Ecto neural progenitor cell (in vitro differentiated cells): ENCODE measurements around the gene EPHA2.
A peak's percentile ranks its signal among the peaks of the same experiment; 100 is the strongest.
"Not testable (repeated sequence)": the region's sequence is repeated elsewhere in the genome, so short reads cannot be mapped to it uniquely, and the experiment has no call there.

ENCODE experiments used
- DNase-seq: peaks from one replicate; pipeline ENCODE4 v3.0.0-alpha.2; 2018; ENCODE audit warnings: low spot score

EPHA2 gene

GRCh38 chr1:16155537-16156410 lies at the start of gene EPHA2:
TSS of gene EPHA2 (minus strand) at chr1:16156069. CDS start at chr1:16155932, 137 bp downstream.
- peak; percentile 96 for DNase-seq

DNA sequence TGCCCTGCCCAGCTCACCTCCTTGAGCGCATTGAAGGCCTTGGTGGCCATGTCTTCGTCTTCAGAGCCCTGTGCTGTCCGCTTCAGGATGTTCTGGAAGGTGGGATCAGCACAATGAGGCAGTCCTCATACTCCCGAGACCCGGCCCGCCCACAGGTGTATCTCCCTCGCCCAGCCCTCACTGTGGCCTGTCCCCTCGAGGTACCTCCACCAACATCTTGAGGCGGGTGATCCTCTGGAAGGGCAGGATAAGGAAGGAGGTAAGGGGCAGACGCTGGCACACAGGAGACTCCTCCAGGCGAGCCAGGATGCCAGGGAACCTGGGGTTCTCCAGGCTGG lies 49.4 kb upstream of the EPHA2 start:
- no peak for DNase-seq

- peak; percentile 74 for DNase-seq
These were observed 48.9 kb upstream of the EPHA2 start for GRCh38 chr1:16204634-16205333.

DNA sequence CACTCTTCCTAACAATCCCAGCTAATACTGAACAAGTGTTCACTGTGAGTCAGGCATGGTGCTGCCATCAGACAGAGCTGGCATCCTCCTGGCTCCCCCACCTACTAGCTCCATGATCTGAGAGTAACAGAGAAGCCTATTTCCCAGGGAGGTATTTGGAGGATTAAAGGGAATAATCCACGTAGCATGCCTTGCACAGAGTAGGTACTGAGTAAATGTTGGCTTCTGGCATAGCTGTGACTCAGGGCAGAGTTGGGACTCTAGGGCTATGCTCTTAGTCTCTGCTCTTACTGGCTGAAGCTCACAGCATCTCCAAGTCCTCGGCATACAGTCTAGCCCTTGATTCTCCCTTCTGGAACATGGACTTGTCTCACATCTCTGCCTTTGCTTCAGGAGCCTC lies 48.3 kb upstream of the EPHA2 start:
- no peak for DNase-seq

DNA sequence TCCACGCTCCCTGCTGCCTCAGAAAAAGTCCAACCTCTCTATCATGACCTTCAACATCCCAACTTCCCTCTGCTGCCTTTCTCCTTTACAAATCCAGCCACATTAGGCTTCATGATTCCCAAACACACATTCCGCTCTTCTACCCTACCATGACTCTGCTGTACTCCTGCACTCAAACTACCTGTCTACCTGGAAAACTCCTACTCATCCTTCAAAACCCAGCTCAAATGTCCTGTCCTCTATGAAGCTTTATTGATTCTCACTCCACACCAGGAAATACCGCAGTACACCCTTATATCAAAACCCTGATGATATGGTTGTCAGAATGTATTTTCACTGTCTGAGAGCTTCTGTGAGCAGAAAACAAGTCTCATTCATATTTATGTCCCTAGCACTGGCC lies 47.7 kb upstream of the EPHA2 start:
- no peak for DNase-seq

GRCh38 chr1:16202281-16203210 lies 46.7 kb upstream of the EPHA2 start:
- no peak for DNase-seq

DNA sequence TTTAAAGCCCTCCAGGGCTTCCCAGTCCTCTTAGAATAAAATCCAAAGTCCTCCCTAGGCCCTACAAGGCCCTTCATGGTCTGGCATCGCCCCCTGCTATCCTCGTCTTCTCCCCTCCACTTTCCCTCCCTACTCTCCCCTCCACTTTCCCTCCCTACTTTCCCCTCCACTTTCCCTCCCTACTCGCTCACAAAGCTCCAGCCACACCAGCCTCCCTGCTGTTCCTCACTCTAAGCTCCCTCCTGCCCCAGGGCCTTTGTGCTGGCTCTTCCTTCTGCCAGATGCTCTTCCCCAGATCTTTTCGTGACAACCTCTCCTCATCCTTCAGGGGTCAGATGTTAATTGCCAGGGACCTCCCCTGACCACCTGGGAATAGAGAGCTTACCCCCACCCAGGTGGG lies 43.8 kb upstream of the EPHA2 start:
- DNase-seq: no peak

- no peak for DNase-seq
These were observed 43.3 kb upstream of the EPHA2 start for GRCh38 chr1:16199157-16199501.

DNA sequence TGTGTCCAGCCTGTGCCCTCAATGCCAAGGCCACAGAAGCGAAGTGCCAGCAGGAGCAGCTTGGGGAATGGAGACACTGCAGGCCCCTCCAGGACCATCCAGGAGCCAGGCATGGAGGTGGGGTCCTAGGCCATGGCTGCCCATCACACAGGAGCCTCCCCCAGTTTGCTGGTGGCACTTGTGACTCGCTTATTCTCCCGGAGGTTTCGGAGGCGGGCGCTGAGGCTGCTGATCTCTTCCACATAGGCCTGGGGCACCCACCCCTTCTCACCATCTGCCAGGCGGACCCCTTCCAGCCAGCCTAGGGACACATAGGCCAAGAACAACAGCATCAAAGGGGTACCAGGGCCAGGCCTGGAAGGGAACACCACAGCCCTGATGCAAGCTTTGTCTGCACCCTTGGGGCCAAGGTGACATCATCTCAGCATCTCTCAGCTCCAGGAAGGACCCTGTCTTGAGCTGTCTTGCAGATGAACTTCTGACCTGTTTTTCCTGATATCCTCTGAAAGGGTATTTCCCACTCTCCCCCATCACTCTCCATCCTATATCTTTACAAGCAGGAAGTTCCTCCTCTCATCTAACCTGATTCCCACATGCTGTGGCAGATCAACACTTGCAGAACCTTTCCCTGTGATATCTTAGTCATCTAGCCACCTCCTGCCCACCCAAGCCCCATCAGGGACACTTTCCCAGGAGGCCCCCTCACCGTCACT lies 42.7 kb upstream of the EPHA2 start:
- no peak for DNase-seq

- no peak for DNase-seq
These were observed 41.0 kb upstream of the EPHA2 start for GRCh38 chr1:16196874-16197273.

DNA sequence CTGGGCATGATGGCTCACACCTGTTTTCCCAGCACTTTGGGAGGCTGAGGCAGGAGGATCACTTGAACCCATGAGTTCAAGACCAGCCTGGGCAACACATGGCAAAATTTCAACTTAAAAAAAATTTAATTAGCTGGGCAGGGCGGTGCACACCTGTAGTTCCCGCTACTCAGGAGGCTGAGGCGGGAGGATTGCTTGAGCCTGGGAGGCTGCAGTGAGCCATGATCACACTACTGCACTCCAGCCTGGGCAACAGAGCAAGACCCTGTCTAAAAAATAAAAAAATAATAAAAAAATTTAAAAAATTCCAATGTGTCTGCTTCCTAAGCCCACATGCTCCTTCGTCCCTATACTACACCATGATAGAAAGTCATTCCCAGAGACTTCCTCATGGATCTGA lies 40.3 kb upstream of the EPHA2 start:
- not testable (repeated sequence) for DNase-seq

GRCh38 chr1:16195518-16195905 lies 39.6 kb upstream of the EPHA2 start:
- DNase-seq: no peak

DNA sequence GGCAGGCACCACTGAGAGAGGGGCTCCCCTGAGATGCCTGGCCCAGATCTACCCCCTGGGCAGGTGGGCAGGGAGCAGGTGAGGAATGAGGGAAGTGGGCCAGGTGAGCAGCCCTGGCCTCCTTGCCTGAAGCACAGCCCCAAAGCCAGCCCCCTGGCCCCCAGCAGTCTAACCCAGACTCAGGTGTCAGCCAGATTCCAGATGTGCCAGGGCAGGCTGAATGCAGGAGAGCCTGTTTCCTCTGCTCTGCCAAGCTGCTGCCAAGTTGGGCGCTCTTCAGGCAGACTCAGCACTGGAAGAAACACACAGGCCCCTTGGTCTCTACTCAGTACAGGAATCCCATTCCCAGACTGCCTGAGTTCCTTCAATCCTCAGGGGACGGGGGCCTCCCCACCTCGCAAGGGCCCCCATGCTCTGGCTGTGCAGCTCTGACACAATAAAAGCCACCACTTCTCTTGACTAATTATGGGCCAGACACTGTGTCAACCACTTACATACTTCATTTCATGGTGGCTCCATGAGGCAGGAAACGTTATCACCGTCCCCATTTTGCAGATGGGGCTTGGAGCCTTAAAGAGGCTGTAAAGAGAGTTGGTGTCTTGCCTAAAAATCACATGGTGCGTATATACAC lies 36.2 kb upstream of the EPHA2 start:
- no peak for DNase-seq

DNA sequence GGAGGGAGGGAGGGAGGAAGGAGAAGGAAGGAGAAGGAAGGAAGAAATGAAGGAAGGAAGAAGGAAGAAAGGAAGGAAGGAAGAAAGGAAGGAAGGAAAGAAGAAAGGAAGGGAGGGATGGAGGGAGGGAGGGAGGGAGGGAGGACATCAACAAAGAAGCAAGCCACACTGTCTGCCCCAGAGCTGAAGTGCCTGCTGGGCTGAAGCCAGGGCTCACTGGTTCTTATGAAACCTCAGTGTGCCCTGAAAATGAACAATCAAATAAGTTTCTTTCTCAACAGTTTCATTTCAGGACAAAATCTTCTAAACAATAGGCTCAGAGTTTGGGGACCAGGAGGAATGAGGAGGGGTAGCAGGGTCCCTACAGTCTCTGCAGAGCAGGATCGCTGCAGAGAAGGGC lies 35.4 kb upstream of the EPHA2 start:
- no peak for DNase-seq

DNA sequence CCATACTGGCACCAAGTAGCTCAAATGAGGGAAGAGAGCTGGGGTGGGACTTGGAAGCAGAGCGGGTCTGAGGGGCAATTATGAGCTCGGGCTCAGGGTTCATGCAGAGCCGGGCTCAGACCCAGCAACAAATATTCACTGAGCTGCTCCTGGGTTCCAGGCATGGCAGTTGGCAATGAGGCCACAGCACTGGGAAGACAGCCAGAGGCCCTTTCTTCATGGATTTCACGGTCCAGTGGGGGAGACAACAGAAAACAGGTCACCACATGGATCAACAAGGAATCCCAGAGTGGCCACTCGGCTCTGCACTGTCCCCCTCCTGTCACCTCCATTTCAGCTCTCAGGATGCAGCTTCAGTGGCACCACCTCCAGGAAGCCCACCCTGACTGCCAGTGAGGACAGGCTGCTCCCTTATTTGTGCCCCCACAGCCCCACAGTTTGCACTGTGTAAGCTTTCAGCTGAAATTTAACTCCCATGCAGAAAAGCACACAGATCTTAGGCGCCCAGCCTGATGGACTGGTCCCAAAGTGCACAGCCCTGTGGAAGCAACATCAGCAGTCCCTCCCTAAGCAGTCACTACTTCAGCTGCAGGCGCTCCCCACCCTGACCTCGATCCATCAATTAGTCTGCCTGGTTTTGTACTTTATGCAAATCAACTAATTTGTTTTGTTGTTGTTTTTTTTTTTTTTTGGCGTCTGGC lies 34.2 kb upstream of the EPHA2 start:
- DNase-seq: peak; percentile 52

GRCh38 chr1:16189003-16189402 lies 33.1 kb upstream of the EPHA2 start:
- DNase-seq: no peak

DNA sequence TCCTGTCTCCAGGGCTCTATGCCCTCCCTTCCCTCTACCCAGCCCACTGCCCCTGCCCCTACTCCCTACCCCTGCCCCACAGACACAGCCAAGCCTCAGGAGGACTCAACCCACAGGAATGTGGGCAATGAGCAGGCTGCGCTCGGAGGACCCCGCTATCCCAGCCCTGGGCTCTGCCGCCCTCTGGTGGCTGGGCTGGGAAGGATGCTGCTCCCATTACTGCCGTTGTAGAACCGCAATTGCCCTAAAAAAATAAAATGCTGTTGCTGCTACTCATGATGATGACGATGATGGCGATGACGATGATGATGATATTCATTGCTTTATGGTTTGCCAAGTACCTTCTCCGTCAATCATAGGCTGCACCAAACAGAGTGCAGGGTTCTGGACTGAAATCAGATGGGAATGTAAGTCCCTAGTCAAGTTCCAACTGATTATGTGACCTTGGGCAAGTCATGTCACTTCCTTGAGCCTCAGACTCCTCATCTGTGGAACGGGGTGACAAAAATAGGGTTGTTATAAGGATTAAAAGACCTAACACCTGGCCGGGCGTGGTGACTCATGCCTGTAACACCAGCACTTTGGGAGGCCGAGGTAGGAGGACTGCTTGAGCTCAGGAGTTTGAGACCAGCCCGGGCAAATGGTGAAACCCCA lies 32.0 kb upstream of the EPHA2 start:
- DNase-seq: peak; percentile 87

DNA sequence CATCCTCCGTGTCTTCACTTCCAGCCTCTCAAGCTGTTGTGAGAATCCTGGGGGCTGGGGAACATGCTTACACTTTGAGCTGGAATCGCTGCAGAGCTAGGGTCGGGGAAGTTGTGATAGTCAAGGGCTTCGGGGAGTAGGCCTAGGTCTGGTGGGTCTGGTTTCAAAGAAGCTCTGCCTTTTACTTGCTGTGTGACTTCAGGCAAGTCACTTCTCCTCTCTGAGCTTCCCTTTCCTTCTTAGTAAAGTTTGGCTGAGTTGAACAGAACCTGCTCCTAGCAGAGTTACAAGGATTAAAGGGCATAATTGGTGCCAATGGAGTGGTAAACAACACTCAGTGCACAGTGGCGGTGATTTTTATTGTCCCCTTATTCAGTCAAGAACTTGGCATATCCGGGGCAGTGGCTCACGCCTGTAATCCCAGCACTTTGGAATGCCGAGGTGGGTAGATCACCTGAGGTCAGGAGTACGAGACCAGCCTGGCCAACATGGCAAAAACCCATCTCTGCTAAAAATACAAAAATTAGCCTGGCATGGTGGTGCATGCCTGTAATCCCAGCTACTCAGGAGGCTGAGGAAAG lies 30.9 kb upstream of the EPHA2 start:
- no peak for DNase-seq

- DNase-seq: no peak
These were observed 28.9 kb upstream of the EPHA2 start for GRCh38 chr1:16184557-16185303.
